HuH-7 (cell line): Measurements from ENCODE around the gene RAPGEF5.

Experiments
- DNase-seq: peaks from one replicate; pipeline ENCODE4 v3.0.0; 2011; ENCODE audit warnings: low spot score

RAPGEF5 gene

GRCh38 chr7:22216832-22217475 is 140.0 kb downstream of the RAPGEF5 start:
- DNase-seq: no peak

GRCh38 chr7:22216309-22216708 is 140.6 kb downstream of the RAPGEF5 start:
- DNase-seq: no peak

GRCh38 chr7:22214000-22214399 is 143.0 kb downstream of the RAPGEF5 start:
- no peak for DNase-seq

GRCh38 chr7:22213081-22213480 is 143.9 kb downstream of the RAPGEF5 start:
- no peak for DNase-seq

- no peak for DNase-seq
These were observed 146.0 kb downstream of the RAPGEF5 start for GRCh38 chr7:22210967-22211366.

- no peak for DNase-seq
These were observed 146.6 kb downstream of the RAPGEF5 start for GRCh38 chr7:22210355-22210754.

- DNase-seq: no peak
These were observed 148.2 kb downstream of the RAPGEF5 start for GRCh38 chr7:22208799-22209198.

- DNase-seq: no peak
These were observed 149.2 kb downstream of the RAPGEF5 start for GRCh38 chr7:22207724-22208225.

GRCh38 chr7:22205631-22206030 is 151.3 kb downstream of the RAPGEF5 start:
- no peak for DNase-seq

GRCh38 chr7:22204312-22204711 is 152.6 kb downstream of the RAPGEF5 start:
- no peak for DNase-seq

GRCh38 chr7:22202141-22202540 is 154.8 kb downstream of the RAPGEF5 start:
- no peak for DNase-seq

- no peak for DNase-seq
These were observed 155.6 kb downstream of the RAPGEF5 start for GRCh38 chr7:22201186-22201880.

GRCh38 chr7:22200777-22201176 is 156.2 kb downstream of the RAPGEF5 start:
- DNase-seq: no peak

- no peak for DNase-seq
These were observed 156.7 kb downstream of the RAPGEF5 start for GRCh38 chr7:22200238-22200637.

GRCh38 chr7:22197376-22197775 is 159.6 kb downstream of the RAPGEF5 start:
- DNase-seq: no peak

GRCh38 chr7:22196429-22196828 is 160.5 kb downstream of the RAPGEF5 start:
- DNase-seq: no peak

- no peak for DNase-seq
These were observed 161.4 kb downstream of the RAPGEF5 start for GRCh38 chr7:22195397-22196172.

GRCh38 chr7:22194658-22195273 is 162.2 kb downstream of the RAPGEF5 start:
- no peak for DNase-seq

- DNase-seq: no peak
These were observed 163.4 kb downstream of the RAPGEF5 start for GRCh38 chr7:22193450-22193983.

- DNase-seq: no peak
These were observed 164.2 kb downstream of the RAPGEF5 start for GRCh38 chr7:22192801-22193200.

GRCh38 chr7:22190736-22191135 is 166.2 kb downstream of the RAPGEF5 start:
- DNase-seq: no peak

GRCh38 chr7:22189741-22190140 is 167.2 kb downstream of the RAPGEF5 start:
- DNase-seq: peak; percentile 17
